Right cardiac atrium (tissue), 5 donors: ENCODE measurements around the gene GFPT1. TPM values are rescaled to one million over a fixed set of nuclear protein-coding genes. Genes with fewer than 3 reads are reported as not detected.
A peak's percentile ranks its signal among the peaks of the same experiment; 100 is the strongest.

ENCODE experiments used
- ATAC-seq, 2 donors: fragments of 200-7000 bp; cut with Tn5 transposase; one replicate each; pipeline versions ENCODE4 v1.8.0 to v1.9.1; 2020; ENCODE audit warnings: moderate library complexity in 2 of 2, mild to moderate bottlenecking in 1 of 2
- DNase-seq, 3 donors: peaks; one replicate each; pipeline ENCODE4 v3.0.0-alpha.2; 2020
- H3K27ac ChIP-seq: one replicate; pipeline ENCODE4 v1.5.1; 2013; ENCODE audit warnings: mild to moderate bottlenecking, low read length, control low read depth, moderate library complexity
- H3K27me3 ChIP-seq: one replicate; pipeline ENCODE4 v1.6.1; 2013; ENCODE audit not compliant: control insufficient read depth, insufficient read depth
- H3K4me1 ChIP-seq: one replicate; pipeline ENCODE4 v1.6.1; 2013; ENCODE audit warnings: low read length; ENCODE audit not compliant: control insufficient read depth, insufficient read depth
- H3K4me3 ChIP-seq: one replicate; pipeline ENCODE4 v1.5.1; 2013; ENCODE audit warnings: low read length, control low read depth
- H3K9me3 ChIP-seq: one replicate; pipeline ENCODE4 v1.6.1; 2013; ENCODE audit warnings: low read length; ENCODE audit not compliant: control insufficient read depth
- WGBS: extraction: QIAGEN DNeasy Blood & Tissue Kit; methylation state at CpG from one replicate; pipeline ENCODE4 v1.1.7; 2013; 5-methylcytosine and 5-hydroxymethylcytosine counted together
- intact Hi-C, 4 donors: fragments of 100-400 bp; cut with DNase I; formaldehyde crosslinking; loops; one replicate each; pipeline versions ENCODE4 v1.11.0 to v1.14.0; 2022 to 2023
- polyA plus RNA-seq: library from polyadenylated mRNA; stranded (reverse); fragments of 200-250 nt; gene quantifications from one replicate; pipeline ENCODE4 v1.2.3, GENCODE V29; 2013
- total RNA-seq, 4 donors: library from RNA; stranded (reverse); fragmentation: NEBNext Ultra II Directional; extraction: Animal tissue kit (Norgen Biotek cat#: 25700); gene quantifications; one replicate each; pipeline ENCODE4 v1.2.1, GENCODE V29; 2021
- donor health status: healthy with polysubstance abuse.
- donor health status: DM: no; HTN: yes; CAD: no.
- donor health status: DM: no; HTN: no; CAD: no.
- donor health status: DM: no; HTN: yes; CAD: no; lungs with severe emphysema.
- donor health status: DM: yes; HTN: yes; CAD: no.

Gene GFPT1
- total and polyA plus RNA-seq, 5 donors = 7.2 to 53.3 (median 35.5) TPM

DNA sequence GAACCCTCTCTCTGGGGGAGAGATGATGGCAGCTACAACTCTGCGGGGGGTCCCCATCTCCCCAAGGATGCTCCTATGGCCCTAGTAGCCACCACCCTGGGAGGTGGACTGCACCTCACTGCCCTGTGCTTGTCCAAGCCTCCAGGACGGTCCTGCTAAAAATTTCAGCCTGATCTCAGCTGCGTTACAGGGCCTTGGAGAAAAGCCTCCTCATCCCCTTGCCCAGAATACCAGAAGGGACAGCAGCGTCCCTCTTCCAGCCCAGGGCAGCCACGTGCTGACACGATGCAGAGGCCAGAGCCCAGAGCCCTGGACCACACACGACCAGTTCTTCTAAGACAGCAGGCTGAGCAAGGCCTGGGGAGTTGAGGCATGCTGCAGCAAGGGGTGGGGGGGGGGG is 81.9 kb downstream of the GFPT1 start:
- H3K9me3 ChIP-seq = peaks cover 2% of the 10 kb centered on the region

GRCh38 chr2:69304656-69305055 is 82.4 kb downstream of the GFPT1 start:
- H3K4me3 ChIP-seq = no peak overlapping the region
- intact Hi-C loops = loop anchor here (5.0 to 10.0 kb wide), 5 partner anchors 272 to 362 kb away; partner anchors contain the start of gene ANTXR1 (in 3 of the 4)
- WGBS = 63% methylated on average over 13 of the region's 13 CpGs

More for the DNA sequence above, 81.9 kb downstream of the GFPT1 start:
- DNase-seq = no peak
- no peak for ATAC-seq
- intact Hi-C loops = loop anchor here (5.0 to 10.0 kb wide), 5 partner anchors 273 to 363 kb away; partner anchors contain the start of gene ANTXR1 (in 3 of the 4)
- Histone ChIP-seq H3K4me1 (peaks cover 6% of the 10 kb centered on the region), H3K27me3 (no peaks in the 10 kb centered on the region), H3K4me3 (no peak overlapping the region), H3K27ac (no peak overlapping the region)
- 76% methylated on average over 7 of the region's 7 CpGs for WGBS

GRCh38 chr2:69300650-69301049 is 86.4 kb downstream of the GFPT1 start:
- 90% methylated on average over 3 of the region's 3 CpGs for WGBS
- Histone ChIP-seq H3K9me3 (peaks cover 2% of the 10 kb centered on the region), H3K27me3 (no peaks in the 10 kb centered on the region), H3K27ac (no peak overlapping the region), H3K4me3 (no peak overlapping the region), H3K4me1 (no peaks in the 10 kb centered on the region)
- no peak for DNase-seq
- ATAC-seq = no peak
- intact Hi-C loops = loop anchor here in 1 of 4 donors (10.0 kb wide), 1 partner anchor 356 kb away; no protein-coding TSS in a partner anchor

More at GRCh38 chr2:69304656-69305055, 82.4 kb downstream of the GFPT1 start:
- DNase-seq = no peak
- H3K9me3 ChIP-seq = peaks cover 2% of the 10 kb centered on the region
- no peaks in the 10 kb centered on the region for H3K27me3 ChIP-seq
- peaks cover 3% of the 10 kb centered on the region for H3K4me1 ChIP-seq
- no peak overlapping the region for H3K27ac ChIP-seq
- ATAC-seq = no peak

GRCh38 chr2:69299772-69300516 is 87.1 kb downstream of the GFPT1 start:
- WGBS = 69% methylated on average over 4 of the region's 4 CpGs
- Histone ChIP-seq H3K27ac (no peak overlapping the region), H3K27me3 (no peaks in the 10 kb centered on the region), H3K4me1 (no peaks in the 10 kb centered on the region), H3K9me3 (peaks cover 2% of the 10 kb centered on the region), H3K4me3 (no peak overlapping the region)
- ATAC-seq = peak in 1 of 2 donors; percentile 77
- no peak for DNase-seq
- intact Hi-C loops = loop anchor here in 1 of 4 donors (10.0 kb wide), 1 partner anchor 355 kb away; no protein-coding TSS in a partner anchor

GRCh38 chr2:69298862-69299261 is 88.2 kb downstream of the GFPT1 start:
- no peak overlapping the region for H3K27ac ChIP-seq
- 45% methylated on average over 4 of the region's 4 CpGs for WGBS
- H3K27me3 ChIP-seq = no peaks in the 10 kb centered on the region
- no peaks in the 10 kb centered on the region for H3K4me1 ChIP-seq
- no peak overlapping the region for H3K4me3 ChIP-seq
- no peaks in the 10 kb centered on the region for H3K9me3 ChIP-seq
- ATAC-seq = no peak
- DNase-seq = no peak
- intact Hi-C loops = no loop called here

GRCh38 chr2:69298261-69298660 is 88.8 kb downstream of the GFPT1 start:
- Histone ChIP-seq H3K27ac (no peak overlapping the region), H3K4me3 (no peak overlapping the region), H3K27me3 (no peaks in the 10 kb centered on the region), H3K4me1 (no peaks in the 10 kb centered on the region), H3K9me3 (no peaks in the 10 kb centered on the region)
- DNase-seq (no peak), ATAC-seq (no peak)
- intact Hi-C loops = no loop called here
- 79% methylated on average over 7 of the region's 7 CpGs for WGBS

- intact Hi-C loops = no loop called here
- no peak overlapping the region for H3K4me3 ChIP-seq
- WGBS = 90% methylated on average over 12 of the region's 12 CpGs
- DNase-seq (no peak), ATAC-seq (no peak)
- no peaks in the 10 kb centered on the region for H3K27me3 ChIP-seq
- no peaks in the 10 kb centered on the region for H3K4me1 ChIP-seq
- no peak overlapping the region for H3K27ac ChIP-seq
- H3K9me3 ChIP-seq = no peaks in the 10 kb centered on the region
These were observed 89.8 kb downstream of the GFPT1 start for GRCh38 chr2:69297216-69297615.

GRCh38 chr2:69296421-69296820 is 90.6 kb downstream of the GFPT1 start:
- Histone ChIP-seq H3K27me3 (no peaks in the 10 kb centered on the region), H3K4me1 (no peaks in the 10 kb centered on the region), H3K9me3 (no peaks in the 10 kb centered on the region), H3K4me3 (no peak overlapping the region), H3K27ac (no peak overlapping the region)
- ATAC-seq (no peak), DNase-seq (no peak)
- intact Hi-C loops = no loop called here
- 96% methylated on average over 3 of the region's 3 CpGs for WGBS

GRCh38 chr2:69292256-69292655 is 94.8 kb downstream of the GFPT1 start:
- Histone ChIP-seq H3K4me3 (no peak overlapping the region), H3K27ac (no peak overlapping the region), H3K4me1 (no peaks in the 10 kb centered on the region), H3K9me3 (no peaks in the 10 kb centered on the region), H3K27me3 (no peaks in the 10 kb centered on the region)
- DNase-seq = no peak
- no peak for ATAC-seq
- intact Hi-C loops = no loop called here
- 72% methylated on average over 3 of the region's 3 CpGs for WGBS

DNA sequence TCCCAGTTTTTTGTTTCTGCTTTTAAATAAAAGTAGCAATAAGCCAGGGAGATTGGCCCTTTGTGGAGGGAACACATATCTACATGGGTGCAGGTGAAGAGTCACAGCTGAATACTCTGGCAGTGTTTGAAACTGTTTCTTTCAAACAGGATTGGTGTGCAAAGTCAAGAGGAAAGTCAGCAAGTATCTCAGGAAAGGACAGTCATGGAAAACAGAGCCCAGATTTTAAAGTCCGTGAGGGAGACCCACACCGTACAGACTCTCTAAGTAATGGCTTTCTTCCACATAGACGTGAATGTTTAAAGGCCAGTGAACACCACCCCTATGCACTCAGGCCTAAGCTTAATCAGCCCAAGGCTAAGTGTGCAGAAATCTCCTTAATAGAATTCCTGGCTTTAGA is 95.3 kb downstream of the GFPT1 start:
- ATAC-seq = no peak
- no peaks in the 10 kb centered on the region for H3K9me3 ChIP-seq
- 69% methylated on average over 3 of the region's 3 CpGs for WGBS
- H3K27me3 ChIP-seq = no peaks in the 10 kb centered on the region
- H3K4me1 ChIP-seq = no peaks in the 10 kb centered on the region
- no peak for DNase-seq
- intact Hi-C loops = no loop called here
- no peak overlapping the region for H3K4me3 ChIP-seq
- no peak overlapping the region for H3K27ac ChIP-seq

DNA sequence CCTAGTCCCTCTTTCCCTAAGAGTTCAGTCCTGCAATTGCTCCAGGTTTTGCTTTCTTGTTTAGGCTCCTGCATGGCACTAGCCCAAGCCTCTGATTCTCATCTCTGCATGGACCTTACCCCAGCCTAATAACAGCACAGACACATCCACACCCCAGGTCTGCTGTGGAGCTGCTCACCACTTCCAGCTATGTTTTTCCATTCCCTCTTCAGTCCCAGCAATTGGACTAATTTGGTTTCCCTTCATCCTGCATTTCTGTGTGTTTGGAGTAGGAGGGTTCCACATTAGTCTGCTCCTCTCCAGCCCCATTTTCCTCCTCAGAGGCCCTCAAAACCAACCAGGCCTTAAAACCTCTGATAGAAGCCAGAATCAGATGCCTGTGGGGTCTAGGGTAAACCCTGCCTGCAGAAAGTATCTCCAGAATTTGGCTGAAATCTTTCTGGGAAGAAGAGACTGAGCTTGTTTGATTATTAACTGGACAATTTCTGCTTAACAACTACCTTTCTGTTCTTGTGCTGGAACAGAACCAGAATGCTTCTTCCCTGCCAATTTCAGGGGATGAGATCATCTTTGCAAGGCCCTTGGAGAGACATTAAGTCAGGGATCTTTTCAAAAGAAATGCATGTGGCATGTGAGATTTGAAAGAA is 95.9 kb downstream of the GFPT1 start:
- Histone ChIP-seq H3K4me1 (no peaks in the 10 kb centered on the region), H3K9me3 (no peaks in the 10 kb centered on the region), H3K4me3 (no peak overlapping the region), H3K27ac (no peak overlapping the region), H3K27me3 (no peaks in the 10 kb centered on the region)
- intact Hi-C loops = no loop called here
- no peak for DNase-seq
- peak in 1 of 2 donors; percentile 40 for ATAC-seq
